Fibroblast of lung (primary cell): ENCODE measurements around the gene ZNF318.

ENCODE experiments used
- EZH2 ChIP-seq: IDR thresholded peaks from 2 replicates; pipeline ENCODE4 v1.5.1; 2012; ENCODE audit warnings: low read length, control low read depth, mild to moderate bottlenecking; ENCODE audit errors: missing control alignments
- TF ChIP-seq, protein P1 (sequence below), 2 donors: IDR thresholded peaks in 1 of 2; conservative IDR thresholded peaks in 1 of 2; 1 replicate in 1 of 2; 2 replicates in 1 of 2; pipeline ENCODE4 v1.5.1; 2011 to 2012; ENCODE audit warnings: low read length in 2 of 2, control low read depth in 1 of 2, inconsistent platforms in 1 of 2, low read depth in 1 of 2, mild to moderate bottlenecking in 1 of 2

GRCh38 chr6:43308101-43308989 lies 61.1 kb downstream of the ZNF318 start, which contains the start of gene CRIP3:
- TF ChIP-seq, protein P1, sequence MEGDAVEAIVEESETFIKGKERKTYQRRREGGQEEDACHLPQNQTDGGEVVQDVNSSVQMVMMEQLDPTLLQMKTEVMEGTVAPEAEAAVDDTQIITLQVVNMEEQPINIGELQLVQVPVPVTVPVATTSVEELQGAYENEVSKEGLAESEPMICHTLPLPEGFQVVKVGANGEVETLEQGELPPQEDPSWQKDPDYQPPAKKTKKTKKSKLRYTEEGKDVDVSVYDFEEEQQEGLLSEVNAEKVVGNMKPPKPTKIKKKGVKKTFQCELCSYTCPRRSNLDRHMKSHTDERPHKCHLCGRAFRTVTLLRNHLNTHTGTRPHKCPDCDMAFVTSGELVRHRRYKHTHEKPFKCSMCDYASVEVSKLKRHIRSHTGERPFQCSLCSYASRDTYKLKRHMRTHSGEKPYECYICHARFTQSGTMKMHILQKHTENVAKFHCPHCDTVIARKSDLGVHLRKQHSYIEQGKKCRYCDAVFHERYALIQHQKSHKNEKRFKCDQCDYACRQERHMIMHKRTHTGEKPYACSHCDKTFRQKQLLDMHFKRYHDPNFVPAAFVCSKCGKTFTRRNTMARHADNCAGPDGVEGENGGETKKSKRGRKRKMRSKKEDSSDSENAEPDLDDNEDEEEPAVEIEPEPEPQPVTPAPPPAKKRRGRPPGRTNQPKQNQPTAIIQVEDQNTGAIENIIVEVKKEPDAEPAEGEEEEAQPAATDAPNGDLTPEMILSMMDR (conservative IDR thresholded peaks at IDR 0.05 in 1 of 2, IDR thresholded peaks at IDR 0.05 in 1 of 2; ENCODE audit: low read depth in 1 of 2, low read length in 2 of 2) = peak in 1 of 2 donors; percentile 30
- peak; percentile 29 for TF ChIP-seq EZH2
